Hepatocyte (in vitro differentiated cells): ENCODE data around the gene SEMA4G.

Source experiments
- CTCF ChIP-seq: fragments of 200-600 bp; sonication (generic); IDR thresholded peaks from 2 replicates; pipeline ENCODE4 v1.5.1; 2016; ENCODE audit warnings: antibody characterized with exemption, mild to moderate bottlenecking; ENCODE audit not compliant: poor library complexity
- EZH2 ChIP-seq: fragments of 200-600 bp; sonication (generic); IDR thresholded peaks from 2 replicates; pipeline ENCODE4 v1.6.1; 2016; ENCODE audit warnings: antibody characterized with exemption, mild to moderate bottlenecking, borderline replicate concordance
- EZH2phosphoT487 ChIP-seq: fragments of 200-600 bp; sonication (generic); IDR thresholded peaks from one replicate; pipeline ENCODE4 v1.6.1; 2018; ENCODE audit warnings: antibody characterized with exemption, mild to moderate bottlenecking, low read depth, moderate library complexity; ENCODE audit not compliant: unreplicated experiment, severe bottlenecking

- TF ChIP-seq CTCF (no peak), EZH2 (no peak), EZH2phosphoT487 (no peak)
These were observed 1.1 kb upstream of the SEMA4G start for GRCh38 chr10:100968062-100968736.
